ENCODE measurements around the gene SENP8.

DNA sequence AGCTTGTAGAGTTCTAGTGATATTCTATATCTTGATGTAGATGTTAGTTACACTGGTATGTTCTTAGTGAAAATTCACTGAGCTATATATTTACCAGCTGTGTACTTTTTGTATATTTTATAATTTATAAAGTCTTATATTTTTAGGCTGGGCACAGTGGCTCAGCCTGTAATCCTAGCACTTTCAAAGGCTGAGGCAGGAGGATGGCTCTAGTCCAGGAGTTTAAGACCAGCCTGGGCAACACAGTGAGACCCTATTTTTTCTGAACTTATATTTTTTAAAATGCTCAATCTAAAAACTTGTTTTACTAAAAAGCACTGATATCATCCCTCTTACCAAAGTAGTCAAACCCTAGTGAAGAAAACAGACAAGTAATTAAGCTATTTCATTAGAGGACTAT, 5.4 kb upstream of the SENP8 start:
- TF ChIP-seq, protein P1, sequence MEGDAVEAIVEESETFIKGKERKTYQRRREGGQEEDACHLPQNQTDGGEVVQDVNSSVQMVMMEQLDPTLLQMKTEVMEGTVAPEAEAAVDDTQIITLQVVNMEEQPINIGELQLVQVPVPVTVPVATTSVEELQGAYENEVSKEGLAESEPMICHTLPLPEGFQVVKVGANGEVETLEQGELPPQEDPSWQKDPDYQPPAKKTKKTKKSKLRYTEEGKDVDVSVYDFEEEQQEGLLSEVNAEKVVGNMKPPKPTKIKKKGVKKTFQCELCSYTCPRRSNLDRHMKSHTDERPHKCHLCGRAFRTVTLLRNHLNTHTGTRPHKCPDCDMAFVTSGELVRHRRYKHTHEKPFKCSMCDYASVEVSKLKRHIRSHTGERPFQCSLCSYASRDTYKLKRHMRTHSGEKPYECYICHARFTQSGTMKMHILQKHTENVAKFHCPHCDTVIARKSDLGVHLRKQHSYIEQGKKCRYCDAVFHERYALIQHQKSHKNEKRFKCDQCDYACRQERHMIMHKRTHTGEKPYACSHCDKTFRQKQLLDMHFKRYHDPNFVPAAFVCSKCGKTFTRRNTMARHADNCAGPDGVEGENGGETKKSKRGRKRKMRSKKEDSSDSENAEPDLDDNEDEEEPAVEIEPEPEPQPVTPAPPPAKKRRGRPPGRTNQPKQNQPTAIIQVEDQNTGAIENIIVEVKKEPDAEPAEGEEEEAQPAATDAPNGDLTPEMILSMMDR (IDR thresholded peaks at IDR 0.05) = no peak
- no peak for TF ChIP-seq POLR2A (IDR thresholded peaks at IDR 0.05)
